Panc1 (cell line): ENCODE measurements around the gene NTM.

ENCODE experiments used
- CTCF ChIP-seq: fragments of 450-650 bp; IDR thresholded peaks from 2 replicates; pipeline ENCODE4 v1.5.1; 2017; ENCODE audit warnings: mild to moderate bottlenecking
- POLR2AphosphoS5 ChIP-seq: IDR thresholded peaks from 2 replicates; pipeline ENCODE4 v1.6.1; 2012; ENCODE audit warnings: mild to moderate bottlenecking, low read depth, low read length, moderate library complexity
- TCF7L2 ChIP-seq: IDR thresholded peaks from 2 replicates; pipeline ENCODE4 v1.6.1; 2011; ENCODE audit warnings: mild to moderate bottlenecking, low read depth, low read length, inconsistent platforms

DNA sequence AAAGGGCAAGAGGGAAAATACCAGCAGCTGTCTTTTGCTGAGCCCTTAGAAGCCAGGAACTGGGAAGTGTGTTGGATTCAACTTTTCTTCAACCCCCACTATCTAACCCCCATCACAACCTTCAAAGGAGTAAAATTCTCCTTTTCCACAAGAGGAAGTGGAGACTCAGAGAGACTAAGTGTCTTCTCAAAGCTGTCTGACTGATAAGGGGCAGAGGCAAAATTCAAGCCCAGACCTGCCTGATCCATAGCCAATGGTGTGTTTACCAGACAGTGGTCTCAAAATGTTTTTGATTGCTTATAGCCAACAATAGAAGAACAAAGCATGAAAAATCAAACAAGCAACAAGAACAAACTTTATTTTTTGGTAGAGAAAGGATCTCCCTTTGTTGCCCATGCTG lies 707.0 kb downstream of the NTM start:
- TF ChIP-seq CTCF (no peak), POLR2AphosphoS5 (no peak), TCF7L2 (no peak)
